ENCODE results near the gene MAD2L1.
A peak's percentile ranks its signal among the peaks of the same experiment; 100 is the strongest.
"Not testable (repeated sequence)": the region's sequence is repeated elsewhere in the genome, so short reads cannot be mapped to it uniquely, and the experiment has no call there.

Gene MAD2L1

GRCh38 chr4:120080533-120080932 lies 13.9 kb upstream of the MAD2L1 start:
- DNase-seq (ENCODE audit: insufficient read length): no peak
- TF ChIP-seq POLR2A (IDR thresholded peaks at IDR 0.05; ENCODE audit: low read depth, low read length) (no peak), POLR2AphosphoS5 (IDR thresholded peaks at IDR 0.05; ENCODE audit: low read depth, low read length) (no peak), TAF1 (IDR thresholded peaks at IDR 0.05; ENCODE audit: borderline replicate concordance, low read depth, low read length) (no peak)
- no peak for FAIRE-seq

GRCh38 chr4:120079839-120080520 lies 13.3 kb upstream of the MAD2L1 start:
- DNase-seq (ENCODE audit: insufficient read length) (no peak), FAIRE-seq (no peak)
- TF ChIP-seq POLR2A (IDR thresholded peaks at IDR 0.05; ENCODE audit: low read depth, low read length): no peak
- no peak for TF ChIP-seq POLR2AphosphoS5 (IDR thresholded peaks at IDR 0.05; ENCODE audit: low read depth, low read length)
- no peak for TF ChIP-seq TAF1 (IDR thresholded peaks at IDR 0.05; ENCODE audit: borderline replicate concordance, low read depth, low read length)

DNA sequence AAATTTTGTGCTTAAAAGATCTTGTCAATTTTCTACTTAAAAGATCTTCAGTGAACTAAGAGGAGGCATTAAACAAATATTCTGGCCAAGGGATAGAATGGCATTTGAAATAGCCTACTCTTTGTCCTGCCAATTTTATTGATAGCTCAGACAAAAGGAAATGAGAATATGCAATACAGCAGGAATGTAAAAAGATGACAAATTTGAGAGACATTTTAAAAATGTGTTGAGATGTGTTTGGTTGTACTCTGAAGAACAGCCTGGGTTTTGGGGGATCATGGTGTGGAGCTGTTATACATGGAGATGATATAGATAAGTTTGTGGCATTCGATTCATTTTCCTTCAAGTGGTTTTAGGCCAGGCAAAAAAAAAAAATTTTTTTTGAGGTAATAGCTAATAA lies 11.6 kb upstream of the MAD2L1 start:
- FAIRE-seq (no peak), DNase-seq (ENCODE audit: insufficient read length) (no peak)
- TF ChIP-seq POLR2A (IDR thresholded peaks at IDR 0.05; ENCODE audit: low read depth, low read length) (no peak), TAF1 (IDR thresholded peaks at IDR 0.05; ENCODE audit: borderline replicate concordance, low read depth, low read length) (no peak), POLR2AphosphoS5 (IDR thresholded peaks at IDR 0.05; ENCODE audit: low read depth, low read length) (no peak)

- peak; percentile 85 for FAIRE-seq
Measured at GRCh38 chr4:120071192-120071795, 4.6 kb upstream of the MAD2L1 start.

DNA sequence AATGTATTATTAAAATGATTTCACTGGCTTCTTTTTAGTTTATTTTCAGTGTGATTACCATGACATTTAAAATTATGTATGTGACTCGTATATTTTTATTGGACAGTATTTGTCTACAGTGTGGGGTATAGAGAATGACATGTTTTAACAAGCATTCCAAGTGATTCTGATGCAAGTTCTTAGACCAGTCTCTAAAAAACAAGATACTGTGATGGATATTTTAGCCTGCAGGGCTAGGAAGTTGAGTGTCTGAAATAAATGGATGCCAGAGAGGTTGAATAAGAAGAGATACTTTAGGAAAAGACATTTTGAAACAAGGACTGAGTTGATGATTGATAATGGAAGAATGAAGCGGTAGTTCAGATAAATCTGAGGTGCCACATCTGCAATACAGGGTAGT lies 3.5 kb upstream of the MAD2L1 start:
- no peak for FAIRE-seq
- TF ChIP-seq POLR2AphosphoS5 (IDR thresholded peaks at IDR 0.05; ENCODE audit: low read depth, low read length): no peak
- TF ChIP-seq POLR2A (IDR thresholded peaks at IDR 0.05; ENCODE audit: low read depth, low read length): no peak
- TF ChIP-seq TAF1 (IDR thresholded peaks at IDR 0.05; ENCODE audit: borderline replicate concordance, low read depth, low read length): no peak
- DNase-seq (ENCODE audit: insufficient read length): no peak

More at GRCh38 chr4:120071192-120071795, 4.6 kb upstream of the MAD2L1 start:
- no peak for TF ChIP-seq TAF1 (IDR thresholded peaks at IDR 0.05; ENCODE audit: borderline replicate concordance, low read depth, low read length)
- TF ChIP-seq POLR2A (IDR thresholded peaks at IDR 0.05; ENCODE audit: low read depth, low read length): no peak
- TF ChIP-seq POLR2AphosphoS5 (IDR thresholded peaks at IDR 0.05; ENCODE audit: low read depth, low read length): no peak
- no peak for DNase-seq (ENCODE audit: insufficient read length)

DNA sequence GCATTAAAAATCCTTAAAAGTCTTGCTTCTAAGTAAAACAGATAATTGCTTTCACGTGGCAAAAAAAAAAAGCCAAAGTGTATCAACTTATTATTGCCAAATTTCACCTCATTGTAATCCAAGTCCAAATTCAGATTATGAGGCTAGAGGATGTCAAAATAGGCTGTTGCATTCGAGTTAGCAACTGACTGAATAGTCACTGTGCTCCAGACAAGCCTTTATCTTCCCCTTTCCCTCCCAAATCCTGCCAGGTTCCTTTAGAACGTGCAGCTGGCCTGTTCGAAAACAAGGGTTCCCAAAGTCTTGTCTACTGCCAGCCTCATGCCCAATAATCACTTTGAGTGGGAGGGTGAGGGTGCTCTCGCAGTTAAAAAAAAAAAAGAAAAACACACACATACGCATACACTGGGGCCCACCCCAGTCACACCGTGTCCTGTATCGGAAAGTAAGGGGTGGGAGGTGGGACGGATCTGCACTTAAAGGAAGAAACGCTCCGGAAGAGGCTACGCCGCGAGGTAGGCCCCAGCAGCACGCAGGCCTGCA lies 603 bp downstream of the MAD2L1 start:
- TF ChIP-seq TAF1 (IDR thresholded peaks at IDR 0.05; ENCODE audit: borderline replicate concordance, low read depth, low read length) (no peak), POLR2AphosphoS5 (IDR thresholded peaks at IDR 0.05; ENCODE audit: low read depth, low read length) (no peak), POLR2A (IDR thresholded peaks at IDR 0.05; ENCODE audit: low read depth, low read length) (no peak)
- peak; percentile 29 for DNase-seq (ENCODE audit: insufficient read length)
- FAIRE-seq: no peak

DNA sequence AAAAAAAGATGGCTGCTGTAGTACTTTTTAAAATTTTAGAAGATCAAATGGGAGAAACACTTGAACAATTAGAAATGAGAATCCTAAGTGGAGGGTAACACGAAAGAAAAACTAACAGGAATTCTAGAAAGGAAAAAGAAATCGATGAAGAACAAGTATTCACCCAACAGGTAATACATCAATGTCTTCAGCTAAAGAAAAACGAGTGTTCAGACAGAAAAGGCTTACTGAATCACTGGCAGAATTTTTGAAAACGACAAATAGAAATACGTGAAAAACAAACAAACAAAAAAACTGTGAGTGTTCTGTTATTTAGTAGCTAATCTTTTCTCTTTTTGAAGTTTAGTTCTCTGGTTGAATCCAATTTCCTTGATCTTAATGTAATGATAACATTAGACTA lies 1.8 kb downstream of the MAD2L1 start:
- FAIRE-seq: no peak
- TF ChIP-seq POLR2A (IDR thresholded peaks at IDR 0.05; ENCODE audit: low read depth, low read length) (no peak), POLR2AphosphoS5 (IDR thresholded peaks at IDR 0.05; ENCODE audit: low read depth, low read length) (no peak), TAF1 (IDR thresholded peaks at IDR 0.05; ENCODE audit: borderline replicate concordance, low read depth, low read length) (no peak)
- no peak for DNase-seq (ENCODE audit: insufficient read length)

DNA sequence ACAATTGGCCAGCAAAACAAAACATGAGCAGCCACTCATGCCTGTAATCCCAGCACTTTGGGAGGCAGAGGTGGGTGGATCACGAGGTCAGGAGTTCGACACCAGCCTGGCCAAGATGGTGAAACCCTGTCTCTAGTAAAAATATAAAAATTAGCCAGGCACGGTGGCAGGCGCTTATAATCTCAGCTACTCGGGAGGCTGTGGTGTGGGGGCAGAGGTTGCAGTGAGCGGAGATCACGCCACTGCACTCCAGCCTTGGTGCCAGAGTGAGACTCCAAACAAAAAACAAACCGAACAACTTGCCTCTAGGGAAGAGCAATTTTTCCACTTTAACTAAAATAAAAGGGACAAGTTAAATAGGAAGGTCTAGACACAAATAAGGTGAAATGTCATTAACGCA lies 2.9 kb downstream of the MAD2L1 start:
- not testable (repeated sequence) for FAIRE-seq; DNase-seq (ENCODE audit: insufficient read length)

DNA sequence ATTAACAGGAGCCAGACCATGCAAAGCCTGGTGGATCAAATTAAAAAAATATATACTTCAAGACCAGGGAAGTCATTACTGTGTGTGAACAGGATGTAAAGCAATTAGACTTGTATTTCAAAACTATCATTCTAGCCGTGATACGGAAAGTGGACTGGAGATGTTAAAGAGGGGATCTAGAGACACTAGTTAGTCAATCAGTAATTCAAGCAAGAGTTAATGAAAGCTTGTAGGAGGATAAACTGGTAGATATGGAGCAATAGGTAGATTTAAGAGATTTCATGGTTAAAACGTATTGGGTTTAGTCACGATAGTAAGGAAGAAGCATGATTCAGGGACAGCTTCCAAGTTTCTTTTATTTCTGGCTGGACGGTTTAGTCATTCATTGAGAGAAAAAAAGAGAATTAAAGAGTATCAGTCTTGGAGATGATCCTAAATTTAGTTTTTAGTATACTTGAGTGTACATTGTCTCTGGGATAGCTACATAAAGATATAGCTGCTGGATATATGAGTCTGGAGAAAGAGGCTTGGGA lies 3.9 kb downstream of the MAD2L1 start:
- no peak for TF ChIP-seq POLR2A (IDR thresholded peaks at IDR 0.05; ENCODE audit: low read depth, low read length)
- no peak for TF ChIP-seq POLR2AphosphoS5 (IDR thresholded peaks at IDR 0.05; ENCODE audit: low read depth, low read length)
- TF ChIP-seq TAF1 (IDR thresholded peaks at IDR 0.05; ENCODE audit: borderline replicate concordance, low read depth, low read length): no peak
- FAIRE-seq: no peak
- no peak for DNase-seq (ENCODE audit: insufficient read length)

DNA sequence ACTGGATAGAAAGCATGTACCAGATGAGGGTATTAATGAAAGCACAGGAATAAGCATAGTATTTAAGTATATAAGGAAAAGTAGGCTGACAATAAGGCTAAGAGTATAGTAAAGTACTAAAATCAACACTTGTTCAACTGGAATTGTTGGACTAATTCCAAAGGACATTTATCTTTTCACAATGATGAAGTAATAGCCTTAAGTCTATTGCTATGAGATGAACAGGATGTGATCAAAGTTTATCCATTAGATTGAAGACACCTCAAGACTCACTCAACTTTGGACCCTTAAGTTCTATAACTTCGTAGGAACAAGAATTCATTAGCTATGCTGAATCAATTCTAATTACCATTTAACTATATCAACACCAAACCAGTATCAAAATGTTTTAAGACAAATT lies 7.6 kb downstream of the MAD2L1 start:
- no peak for TF ChIP-seq TAF1 (IDR thresholded peaks at IDR 0.05; ENCODE audit: borderline replicate concordance, low read depth, low read length)
- TF ChIP-seq POLR2A (IDR thresholded peaks at IDR 0.05; ENCODE audit: low read depth, low read length): no peak
- no peak for TF ChIP-seq POLR2AphosphoS5 (IDR thresholded peaks at IDR 0.05; ENCODE audit: low read depth, low read length)
- FAIRE-seq (no peak), DNase-seq (ENCODE audit: insufficient read length) (no peak)

GRCh38 chr4:120057416-120057815 lies 9.2 kb downstream of the MAD2L1 start:
- no peak for FAIRE-seq

GRCh38 chr4:120056246-120056645 lies 10.4 kb downstream of the MAD2L1 start:
- DNase-seq (ENCODE audit: insufficient read length) (no peak), FAIRE-seq (no peak)
- TF ChIP-seq POLR2AphosphoS5 (IDR thresholded peaks at IDR 0.05; ENCODE audit: low read depth, low read length): no peak
- TF ChIP-seq POLR2A (IDR thresholded peaks at IDR 0.05; ENCODE audit: low read depth, low read length): no peak
- no peak for TF ChIP-seq TAF1 (IDR thresholded peaks at IDR 0.05; ENCODE audit: borderline replicate concordance, low read depth, low read length)

More at GRCh38 chr4:120057416-120057815, 9.2 kb downstream of the MAD2L1 start:
- DNase-seq (ENCODE audit: insufficient read length): no peak
- no peak for TF ChIP-seq TAF1 (IDR thresholded peaks at IDR 0.05; ENCODE audit: borderline replicate concordance, low read depth, low read length)
- TF ChIP-seq POLR2AphosphoS5 (IDR thresholded peaks at IDR 0.05; ENCODE audit: low read depth, low read length): no peak
- TF ChIP-seq POLR2A (IDR thresholded peaks at IDR 0.05; ENCODE audit: low read depth, low read length): no peak
